ENCODE data around the gene BHLHE41. TPM values are rescaled to one million over a fixed set of nuclear protein-coding genes. Genes with fewer than 3 reads are reported as not detected.

BHLHE41 gene
- total and polyA plus RNA-seq, 4 donors, result 1.7 to 39.0 (median 6.7) TPM

DNA sequence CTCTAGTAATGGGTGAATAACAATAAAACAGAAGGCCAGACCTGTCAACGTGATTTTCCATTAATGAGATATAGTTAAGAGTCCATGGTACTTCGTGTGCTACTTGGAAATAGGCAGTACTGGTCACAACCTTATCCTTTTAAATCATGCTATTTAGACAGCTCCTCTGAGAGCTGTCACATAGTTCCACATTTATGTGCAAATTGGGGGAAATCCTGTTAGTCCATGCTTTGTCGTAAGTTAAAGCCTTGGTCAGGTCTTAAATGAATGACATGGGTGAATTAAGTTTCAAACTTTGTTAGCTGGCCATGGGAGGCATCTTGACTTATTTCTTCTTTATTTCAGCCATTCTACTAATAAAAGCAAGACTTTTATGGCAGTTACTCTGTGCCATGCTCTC, 11.9 kb upstream of the BHLHE41 start:
- DNase-seq (no peak), ATAC-seq (ENCODE audit: insufficient read depth, low FRiP score) (no peak)
- Histone ChIP-seq H3K27me3 (ENCODE audit: control insufficient read depth in 3 of 3, insufficient read depth in 3 of 3, low read length in 2 of 3) (peaks cover 0 to 5% (median 0%) of the 10 kb centered on the region in 3 donors), H3K4me1 (ENCODE audit: control insufficient read depth in 5 of 5, insufficient read depth in 5 of 5, low read length in 5 of 5) (peaks cover 0 to 4% (median 0%) of the 10 kb centered on the region in 5 donors), H3K4me3 (no peak overlapping the region), H3K36me3 (ENCODE audit: control insufficient read depth in 4 of 4, insufficient read depth in 4 of 4, low read length in 4 of 4) (no peaks in the 10 kb centered on the region), H3K9me3 (ENCODE audit: control insufficient read depth in 4 of 4, insufficient read depth in 3 of 4, low read length in 3 of 4) (no peaks in the 10 kb centered on the region), H3K9ac (ENCODE audit: insufficient read depth in 1 of 2, low read length in 2 of 2) (no peak overlapping the region), H3K27ac (ENCODE audit: low read depth in 1 of 2, low read length in 1 of 2) (no peak overlapping the region)
- 64 to 82% methylated on average over 3 of the region's 3 CpGs for WGBS, 2 donors
- TF ChIP-seq, protein P1, sequence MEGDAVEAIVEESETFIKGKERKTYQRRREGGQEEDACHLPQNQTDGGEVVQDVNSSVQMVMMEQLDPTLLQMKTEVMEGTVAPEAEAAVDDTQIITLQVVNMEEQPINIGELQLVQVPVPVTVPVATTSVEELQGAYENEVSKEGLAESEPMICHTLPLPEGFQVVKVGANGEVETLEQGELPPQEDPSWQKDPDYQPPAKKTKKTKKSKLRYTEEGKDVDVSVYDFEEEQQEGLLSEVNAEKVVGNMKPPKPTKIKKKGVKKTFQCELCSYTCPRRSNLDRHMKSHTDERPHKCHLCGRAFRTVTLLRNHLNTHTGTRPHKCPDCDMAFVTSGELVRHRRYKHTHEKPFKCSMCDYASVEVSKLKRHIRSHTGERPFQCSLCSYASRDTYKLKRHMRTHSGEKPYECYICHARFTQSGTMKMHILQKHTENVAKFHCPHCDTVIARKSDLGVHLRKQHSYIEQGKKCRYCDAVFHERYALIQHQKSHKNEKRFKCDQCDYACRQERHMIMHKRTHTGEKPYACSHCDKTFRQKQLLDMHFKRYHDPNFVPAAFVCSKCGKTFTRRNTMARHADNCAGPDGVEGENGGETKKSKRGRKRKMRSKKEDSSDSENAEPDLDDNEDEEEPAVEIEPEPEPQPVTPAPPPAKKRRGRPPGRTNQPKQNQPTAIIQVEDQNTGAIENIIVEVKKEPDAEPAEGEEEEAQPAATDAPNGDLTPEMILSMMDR (IDR thresholded peaks at IDR 0.05; ENCODE audit: control extremely low read depth, extremely low read depth), result no peak

DNA sequence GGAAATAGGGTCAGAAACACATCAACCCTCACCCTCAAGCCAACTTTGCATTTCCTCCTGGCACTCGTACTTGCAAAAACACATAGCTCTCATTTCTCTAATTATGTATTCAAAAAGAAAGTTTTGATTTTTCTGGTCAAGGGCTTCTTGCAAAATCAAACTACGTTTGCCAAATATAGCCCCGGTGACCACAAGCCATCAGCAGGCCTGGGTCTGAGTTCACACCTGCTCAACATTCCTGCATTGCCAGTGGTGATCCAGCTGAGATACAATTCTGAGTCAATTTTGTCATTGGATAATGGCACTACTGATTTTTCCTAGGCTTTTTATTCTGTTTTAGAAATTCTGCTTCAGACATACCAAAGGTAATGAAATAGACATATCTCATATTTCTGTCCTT, 10.7 kb upstream of the BHLHE41 start:
- no peak for ATAC-seq (ENCODE audit: insufficient read depth, low FRiP score)
- DNase-seq, result no peak

DNA sequence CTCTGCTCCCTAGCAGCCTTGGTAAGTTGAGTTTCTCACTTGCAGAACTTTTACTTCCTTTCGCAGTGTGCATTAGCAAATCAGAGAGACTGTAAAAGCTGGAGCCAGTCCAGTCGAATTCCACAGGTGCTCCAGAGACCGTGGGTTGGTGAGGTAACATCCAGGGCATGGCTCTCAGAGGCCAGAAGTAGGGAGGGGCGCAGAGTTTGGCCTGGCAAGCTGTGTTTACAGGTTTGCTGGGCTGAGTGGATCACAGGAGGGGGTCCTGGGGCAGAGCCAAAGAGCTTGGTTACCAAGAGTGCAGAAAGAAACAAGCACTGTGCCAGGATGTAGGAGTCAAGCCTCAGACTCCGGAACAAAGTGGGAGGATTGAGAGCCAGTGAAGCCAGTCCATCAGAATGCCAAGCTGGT, 10.2 kb upstream of the BHLHE41 start:
- DNase-seq (peak; percentile 64 to 81 (median 76)), ATAC-seq (ENCODE audit: insufficient read depth, low FRiP score) (peak; percentile 94)
- H3K4me1 ChIP-seq (ENCODE audit: control insufficient read depth in 5 of 5, insufficient read depth in 5 of 5, low read length in 5 of 5), result peaks cover 0 to 4% (median 0%) of the 10 kb centered on the region in 5 donors
- peaks cover under 1 to 20% (median 5%) of the 10 kb centered on the region in 3 donors for H3K27me3 ChIP-seq (ENCODE audit: control insufficient read depth in 3 of 3, insufficient read depth in 3 of 3, low read length in 2 of 3)
- no peaks in the 10 kb centered on the region for H3K9me3 ChIP-seq (ENCODE audit: control insufficient read depth in 4 of 4, insufficient read depth in 3 of 4, low read length in 3 of 4)
- 54 to 77% methylated on average over 5 of the region's 5 CpGs for WGBS, 2 donors
- no peaks in the 10 kb centered on the region for H3K36me3 ChIP-seq (ENCODE audit: control insufficient read depth in 4 of 4, insufficient read depth in 4 of 4, low read length in 4 of 4)
- H3K27ac ChIP-seq (ENCODE audit: low read depth in 1 of 2, low read length in 1 of 2), result peak overlapping the region in 1 of 2 donors; percentile 74
- TF ChIP-seq, protein P1 (IDR thresholded peaks at IDR 0.05; ENCODE audit: control extremely low read depth, extremely low read depth), result no peak
- no peak overlapping the region for H3K9ac ChIP-seq (ENCODE audit: insufficient read depth in 1 of 2, low read length in 2 of 2)
- H3K4me3 ChIP-seq, result no peak overlapping the region

More for the DNA sequence above, 10.7 kb upstream of the BHLHE41 start:
- Histone ChIP-seq H3K4me1 (ENCODE audit: control insufficient read depth in 5 of 5, insufficient read depth in 5 of 5, low read length in 5 of 5) (peaks cover 0 to 4% (median 0%) of the 10 kb centered on the region in 5 donors), H3K4me3 (no peak overlapping the region), H3K27ac (ENCODE audit: low read depth in 1 of 2, low read length in 1 of 2) (peak overlapping the region in 1 of 2 donors; percentile 74), H3K9ac (ENCODE audit: insufficient read depth in 1 of 2, low read length in 2 of 2) (no peak overlapping the region), H3K27me3 (ENCODE audit: control insufficient read depth in 3 of 3, insufficient read depth in 3 of 3, low read length in 2 of 3) (peaks cover 0 to 15% (median 4%) of the 10 kb centered on the region in 3 donors), H3K36me3 (ENCODE audit: control insufficient read depth in 4 of 4, insufficient read depth in 4 of 4, low read length in 4 of 4) (no peaks in the 10 kb centered on the region), H3K9me3 (ENCODE audit: control insufficient read depth in 4 of 4, insufficient read depth in 3 of 4, low read length in 3 of 4) (no peaks in the 10 kb centered on the region)
- WGBS, 2 donors, result 24 to 34% methylated on average over 3 of the region's 3 CpGs
- TF ChIP-seq, protein P1 (IDR thresholded peaks at IDR 0.05; ENCODE audit: control extremely low read depth, extremely low read depth), result no peak

DNA sequence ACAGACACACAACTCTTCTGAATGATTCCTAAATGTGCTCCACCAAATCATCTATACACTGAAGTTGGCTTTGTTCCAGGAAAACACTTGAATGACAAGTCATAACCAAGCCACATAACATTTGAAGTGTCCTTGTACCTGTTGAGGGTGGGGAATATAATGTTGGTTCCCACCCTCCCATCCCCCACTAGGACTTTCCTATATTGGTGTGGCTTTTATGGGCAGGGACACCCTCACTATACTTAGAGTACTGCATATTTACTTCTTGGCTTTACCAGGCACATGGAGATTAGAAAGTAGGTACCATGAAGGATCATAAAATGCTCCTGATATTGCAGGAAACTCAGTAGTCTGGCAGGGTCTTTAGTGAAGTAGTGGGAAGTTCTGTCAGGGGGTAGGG, 9.7 kb upstream of the BHLHE41 start:
- Histone ChIP-seq H3K27me3 (ENCODE audit: control insufficient read depth in 3 of 3, insufficient read depth in 3 of 3, low read length in 2 of 3) (peaks cover 4 to 23% (median 9%) of the 10 kb centered on the region in 3 donors), H3K27ac (ENCODE audit: low read depth in 1 of 2, low read length in 1 of 2) (peak overlapping the region in 1 of 2 donors; percentile 34), H3K9me3 (ENCODE audit: control insufficient read depth in 4 of 4, insufficient read depth in 3 of 4, low read length in 3 of 4) (no peaks in the 10 kb centered on the region), H3K4me3 (no peak overlapping the region), H3K4me1 (ENCODE audit: control insufficient read depth in 5 of 5, insufficient read depth in 5 of 5, low read length in 5 of 5) (peaks cover 0 to 4% (median 0%) of the 10 kb centered on the region in 5 donors), H3K9ac (ENCODE audit: insufficient read depth in 1 of 2, low read length in 2 of 2) (no peak overlapping the region), H3K36me3 (ENCODE audit: control insufficient read depth in 4 of 4, insufficient read depth in 4 of 4, low read length in 4 of 4) (no peaks in the 10 kb centered on the region)
- DNase-seq, result no peak
- ATAC-seq (ENCODE audit: insufficient read depth, low FRiP score), result no peak
- TF ChIP-seq, protein P1 (IDR thresholded peaks at IDR 0.05; ENCODE audit: control extremely low read depth, extremely low read depth), result no peak
